Smooth muscle cell (in vitro differentiated cells): ENCODE measurements around the gene SLC12A9. TPM values are rescaled to one million over a fixed set of nuclear protein-coding genes. Genes with fewer than 3 reads are reported as not detected.

ENCODE experiments used
- DNase-seq: peaks from one replicate; lab custom pipeline; 2025; ENCODE audit not compliant: unreplicated experiment; lab: John Stamatoyannopoulos, UW
- H2AFZ ChIP-seq: fragments of 200-600 bp; sonication (generic); 2 replicates; pipeline ENCODE4 v1.6.0; 2016; ENCODE audit warnings: antibody characterized with exemption, low read depth, mild to moderate bottlenecking
- H3F3A ChIP-seq: fragments of 200-600 bp; sonication (generic); 2 replicates; pipeline ENCODE4 v1.6.0; 2017; ENCODE audit warnings: antibody characterized with exemption, low read depth
- H3K27ac ChIP-seq: fragments of 200-600 bp; sonication (generic); 2 replicates; pipeline ENCODE4 v1.5.1; 2016; ENCODE audit warnings: low read depth, mild to moderate bottlenecking
- H3K27me3 ChIP-seq: fragments of 200-600 bp; sonication (generic); 2 replicates; pipeline ENCODE4 v1.6.1; 2016; ENCODE audit warnings: low read depth, mild to moderate bottlenecking
- H3K36me3 ChIP-seq: fragments of 200-600 bp; sonication (generic); 2 replicates; pipeline ENCODE4 v1.5.1; 2016; ENCODE audit warnings: low read depth
- H3K4me1 ChIP-seq: fragments of 200-600 bp; sonication (generic); 2 replicates; pipeline ENCODE4 v1.5.1; 2016; ENCODE audit warnings: low read depth
- H3K4me2 ChIP-seq: fragments of 200-600 bp; sonication (generic); 2 replicates; pipeline ENCODE4 v1.6.0; 2016; ENCODE audit warnings: mild to moderate bottlenecking
- H3K4me3 ChIP-seq: fragments of 200-600 bp; sonication (generic); 2 replicates; pipeline ENCODE4 v1.5.1; 2016; ENCODE audit warnings: mild to moderate bottlenecking
- H3K79me2 ChIP-seq: fragments of 200-600 bp; sonication (generic); 2 replicates; pipeline ENCODE4 v1.6.0; 2016; ENCODE audit warnings: low read depth, mild to moderate bottlenecking
- H3K9ac ChIP-seq: fragments of 200-600 bp; sonication (generic); 2 replicates; pipeline ENCODE4 v1.6.0; 2016; ENCODE audit warnings: low read depth
- H3K9me3 ChIP-seq: fragments of 200-600 bp; sonication (generic); replicated peaks from 2 replicates; pipeline ENCODE4 v1.5.1; 2016; ENCODE audit warnings: low read depth
- H4K20me1 ChIP-seq: fragments of 200-600 bp; sonication (generic); 2 replicates; pipeline ENCODE4 v1.6.0; 2016; ENCODE audit warnings: low read depth
- WGBS: methylation state at CpG from one replicate; pipeline ENCODE4 v1.1.7; 2016; ENCODE audit warnings: low lambda C conversion rate; 5-methylcytosine and 5-hydroxymethylcytosine counted together
- polyA plus RNA-seq: library from polyadenylated mRNA; unstranded; fragments of >200 nt; fragmentation: Nextera tagmentation; extraction: Ambion mirVana; gene quantifications from 2 replicates; pipeline ENCODE4 v1.2.1, GENCODE V29; 2016
- total RNA-seq: library from RNA; depleted of rRNA; stranded (reverse); fragments of >200 nt; gene quantifications from 2 replicates; pipeline ENCODE4 v1.2.3, GENCODE V29; 2014
- TF ChIP-seq, protein P1 (sequence below): fragments of 200-600 bp; sonication (generic); IDR thresholded peaks from 2 replicates; pipeline ENCODE4 v1.5.1; 2017; ENCODE audit warnings: borderline replicate concordance, mild to moderate bottlenecking, antibody characterized with exemption; ENCODE audit not compliant: insufficient read depth, poor library complexity, severe bottlenecking

SLC12A9 gene, protein sequence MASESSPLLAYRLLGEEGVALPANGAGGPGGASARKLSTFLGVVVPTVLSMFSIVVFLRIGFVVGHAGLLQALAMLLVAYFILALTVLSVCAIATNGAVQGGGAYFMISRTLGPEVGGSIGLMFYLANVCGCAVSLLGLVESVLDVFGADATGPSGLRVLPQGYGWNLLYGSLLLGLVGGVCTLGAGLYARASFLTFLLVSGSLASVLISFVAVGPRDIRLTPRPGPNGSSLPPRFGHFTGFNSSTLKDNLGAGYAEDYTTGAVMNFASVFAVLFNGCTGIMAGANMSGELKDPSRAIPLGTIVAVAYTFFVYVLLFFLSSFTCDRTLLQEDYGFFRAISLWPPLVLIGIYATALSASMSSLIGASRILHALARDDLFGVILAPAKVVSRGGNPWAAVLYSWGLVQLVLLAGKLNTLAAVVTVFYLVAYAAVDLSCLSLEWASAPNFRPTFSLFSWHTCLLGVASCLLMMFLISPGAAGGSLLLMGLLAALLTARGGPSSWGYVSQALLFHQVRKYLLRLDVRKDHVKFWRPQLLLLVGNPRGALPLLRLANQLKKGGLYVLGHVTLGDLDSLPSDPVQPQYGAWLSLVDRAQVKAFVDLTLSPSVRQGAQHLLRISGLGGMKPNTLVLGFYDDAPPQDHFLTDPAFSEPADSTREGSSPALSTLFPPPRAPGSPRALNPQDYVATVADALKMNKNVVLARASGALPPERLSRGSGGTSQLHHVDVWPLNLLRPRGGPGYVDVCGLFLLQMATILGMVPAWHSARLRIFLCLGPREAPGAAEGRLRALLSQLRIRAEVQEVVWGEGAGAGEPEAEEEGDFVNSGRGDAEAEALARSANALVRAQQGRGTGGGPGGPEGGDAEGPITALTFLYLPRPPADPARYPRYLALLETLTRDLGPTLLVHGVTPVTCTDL
- total RNA-seq (8.9 and 16.8 TPM in 2 replicates), polyA plus RNA-seq (12.1 and 17.8 TPM in 2 replicates)

GRCh38 chr7:100852048-100852872, at the start of gene SLC12A9:
Gene SLC12A9 (plus strand): TSS chr7:100852713. CDS start chr7:100854198, 1,485 bp downstream.
- H3K4me1 ChIP-seq = no peaks in the 10 kb centered on the region
- no peaks in the 10 kb centered on the region for H4K20me1 ChIP-seq
- no peaks in the 10 kb centered on the region for H3F3A ChIP-seq
- peak within 1 kb of the TSS; percentile 61 for H3K9ac ChIP-seq
- peak within 1 kb of the TSS; percentile 89 for H3K4me3 ChIP-seq
- H3K9me3 ChIP-seq = no peaks in the 10 kb centered on the region
- H3K4me2 ChIP-seq = peak within 1 kb of the TSS; percentile 95
- 1% methylated on average over 64 of the region's 71 CpGs for WGBS
- H3K36me3 ChIP-seq = no peaks in the 10 kb centered on the region
- DNase-seq = peak; percentile 65
- peak within 1 kb of the TSS; percentile 80 for H2AFZ ChIP-seq
- peaks cover 7% of the 10 kb centered on the region for H3K79me2 ChIP-seq
- no peak within 1 kb of the TSS for H3K27ac ChIP-seq
- TF ChIP-seq, protein P1, sequence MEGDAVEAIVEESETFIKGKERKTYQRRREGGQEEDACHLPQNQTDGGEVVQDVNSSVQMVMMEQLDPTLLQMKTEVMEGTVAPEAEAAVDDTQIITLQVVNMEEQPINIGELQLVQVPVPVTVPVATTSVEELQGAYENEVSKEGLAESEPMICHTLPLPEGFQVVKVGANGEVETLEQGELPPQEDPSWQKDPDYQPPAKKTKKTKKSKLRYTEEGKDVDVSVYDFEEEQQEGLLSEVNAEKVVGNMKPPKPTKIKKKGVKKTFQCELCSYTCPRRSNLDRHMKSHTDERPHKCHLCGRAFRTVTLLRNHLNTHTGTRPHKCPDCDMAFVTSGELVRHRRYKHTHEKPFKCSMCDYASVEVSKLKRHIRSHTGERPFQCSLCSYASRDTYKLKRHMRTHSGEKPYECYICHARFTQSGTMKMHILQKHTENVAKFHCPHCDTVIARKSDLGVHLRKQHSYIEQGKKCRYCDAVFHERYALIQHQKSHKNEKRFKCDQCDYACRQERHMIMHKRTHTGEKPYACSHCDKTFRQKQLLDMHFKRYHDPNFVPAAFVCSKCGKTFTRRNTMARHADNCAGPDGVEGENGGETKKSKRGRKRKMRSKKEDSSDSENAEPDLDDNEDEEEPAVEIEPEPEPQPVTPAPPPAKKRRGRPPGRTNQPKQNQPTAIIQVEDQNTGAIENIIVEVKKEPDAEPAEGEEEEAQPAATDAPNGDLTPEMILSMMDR = peak; percentile 94
- no peaks in the 10 kb centered on the region for H3K27me3 ChIP-seq

DNA sequence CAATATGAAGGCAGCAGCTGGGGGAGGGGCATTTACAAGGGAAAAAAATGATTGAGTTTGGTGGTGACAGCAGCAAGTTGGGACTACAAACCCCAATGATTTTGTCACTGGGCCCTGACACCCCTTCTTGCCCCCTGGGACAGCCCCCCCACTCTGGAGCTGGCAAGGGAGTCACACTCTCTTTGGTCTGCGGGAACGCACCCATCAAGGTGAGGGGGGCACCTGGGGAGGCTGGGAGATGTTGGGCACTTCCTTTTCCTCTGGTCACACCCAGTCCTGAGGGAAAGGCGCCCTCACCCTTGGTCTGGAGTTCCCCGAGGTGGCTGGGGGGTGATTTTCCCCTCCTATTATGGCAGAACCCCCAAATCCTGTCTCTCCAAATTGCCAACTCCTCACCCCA, 49.6 kb upstream of the SLC12A9 start:
- TF ChIP-seq, protein P1 = no peak
- WGBS = 90% methylated on average over 4 of the region's 4 CpGs
- no peak for DNase-seq
- H3K27me3 ChIP-seq = no peaks in the 10 kb centered on the region
- H3K9ac ChIP-seq = no peak overlapping the region
- H4K20me1 ChIP-seq = peaks cover 26% of the 10 kb centered on the region
- H3K4me3 ChIP-seq = no peak overlapping the region
- H3K27ac ChIP-seq = peak overlapping the region; percentile 77
- H2AFZ ChIP-seq = no peak overlapping the region
- no peaks in the 10 kb centered on the region for H3K79me2 ChIP-seq
- H3K36me3 ChIP-seq = no peaks in the 10 kb centered on the region
- H3F3A ChIP-seq = peaks cover 17% of the 10 kb centered on the region
- peak overlapping the region; percentile 76 for H3K4me2 ChIP-seq
- H3K9me3 ChIP-seq = no peaks in the 10 kb centered on the region
- H3K4me1 ChIP-seq = peaks cover 15% of the 10 kb centered on the region

DNA sequence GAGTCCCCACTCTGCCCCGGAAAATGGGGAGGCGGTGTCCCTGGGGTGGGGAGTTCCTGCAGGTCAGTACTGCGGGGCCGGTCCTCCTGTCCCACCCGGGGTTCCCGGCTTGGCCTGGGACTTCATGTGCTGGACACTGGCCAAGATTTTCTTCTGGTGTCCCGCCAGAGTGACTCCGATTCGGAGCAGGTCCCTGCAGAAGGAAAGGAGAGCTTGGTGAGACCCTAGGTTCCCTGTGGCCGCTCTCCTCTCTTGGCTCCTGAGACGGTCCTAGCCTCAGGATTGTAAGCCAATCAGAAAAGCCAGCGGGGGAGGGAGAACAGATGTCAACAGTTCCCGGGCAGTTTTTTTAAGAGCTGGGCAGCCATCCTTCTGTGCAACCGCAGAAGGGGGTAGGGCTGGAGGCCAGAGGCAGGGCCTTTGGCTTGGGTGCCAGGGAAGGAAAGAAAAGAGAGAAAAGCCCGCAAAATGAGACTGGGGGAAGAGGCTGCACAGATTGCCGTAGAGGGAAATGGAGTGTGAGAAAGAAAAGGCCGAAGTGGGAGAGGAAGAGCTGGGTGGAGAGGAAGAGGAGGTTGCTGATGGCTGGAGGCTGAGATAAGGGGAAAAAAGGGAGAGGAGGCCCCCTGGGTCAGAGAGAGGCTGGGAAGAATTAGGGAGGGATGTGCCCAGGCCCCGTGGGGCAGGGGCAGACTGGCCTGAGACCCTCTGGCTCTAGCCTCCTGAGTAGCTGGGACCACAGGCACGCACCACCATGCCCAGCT, 48.9 kb upstream of the SLC12A9 start:
- H4K20me1 ChIP-seq = peaks cover 32% of the 10 kb centered on the region
- no peaks in the 10 kb centered on the region for H3K27me3 ChIP-seq
- peak overlapping the region; percentile 34 for H3K27ac ChIP-seq
- peaks cover 17% of the 10 kb centered on the region for H3F3A ChIP-seq
- no peak overlapping the region for H3K4me3 ChIP-seq
- H2AFZ ChIP-seq = no peak overlapping the region
- H3K4me2 ChIP-seq = peak overlapping the region; percentile 76
- TF ChIP-seq, protein P1 = no peak
- WGBS = 53% methylated on average over 19 of the region's 19 CpGs
- H3K79me2 ChIP-seq = no peaks in the 10 kb centered on the region
- no peak overlapping the region for H3K9ac ChIP-seq
- H3K9me3 ChIP-seq = no peaks in the 10 kb centered on the region
- H3K4me1 ChIP-seq = peaks cover 15% of the 10 kb centered on the region
- DNase-seq = peak; percentile 46
- H3K36me3 ChIP-seq = no peaks in the 10 kb centered on the region
